ENCODE measurements around the gene NUBP1. TPM values are rescaled to one million over a fixed set of nuclear protein-coding genes. Genes with fewer than 3 reads are reported as not detected.
A peak's percentile ranks its signal among the peaks of the same experiment; 100 is the strongest.

The NUBP1 gene
- total RNA-seq, 1 donor from 2014 or later = 33.7 TPM

DNA sequence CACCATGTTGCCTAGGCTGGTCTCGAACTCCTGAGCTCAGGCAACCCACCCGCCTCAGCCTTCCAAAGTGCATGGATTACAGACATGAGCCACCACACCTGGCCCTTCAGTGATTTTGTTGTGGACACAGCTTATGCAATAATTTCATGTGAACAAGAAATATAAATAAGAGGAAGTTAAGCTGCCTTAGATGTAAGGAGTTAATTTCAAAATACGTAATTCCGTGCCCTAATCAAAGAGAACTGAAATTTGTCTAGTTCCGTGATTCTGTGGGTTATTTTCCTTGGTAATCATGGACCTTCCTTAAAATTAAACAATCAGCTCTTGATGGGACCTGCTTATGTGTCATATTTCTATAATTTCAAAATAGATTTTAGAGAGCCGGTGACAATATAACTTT, 63.1 kb downstream of the NUBP1 start:
- DNase-seq (no peak), ATAC-seq (peak; percentile 58)
- H3K9me3 ChIP-seq = no peaks in the 10 kb centered on the region
- no peaks in the 10 kb centered on the region for H3K4me1 ChIP-seq
- no peak overlapping the region for H3K4me3 ChIP-seq
- H3K36me3 ChIP-seq = no peaks in the 10 kb centered on the region
- intact Hi-C loops (cut with DNase I) = no loop called here
- TF ChIP-seq, protein P1, sequence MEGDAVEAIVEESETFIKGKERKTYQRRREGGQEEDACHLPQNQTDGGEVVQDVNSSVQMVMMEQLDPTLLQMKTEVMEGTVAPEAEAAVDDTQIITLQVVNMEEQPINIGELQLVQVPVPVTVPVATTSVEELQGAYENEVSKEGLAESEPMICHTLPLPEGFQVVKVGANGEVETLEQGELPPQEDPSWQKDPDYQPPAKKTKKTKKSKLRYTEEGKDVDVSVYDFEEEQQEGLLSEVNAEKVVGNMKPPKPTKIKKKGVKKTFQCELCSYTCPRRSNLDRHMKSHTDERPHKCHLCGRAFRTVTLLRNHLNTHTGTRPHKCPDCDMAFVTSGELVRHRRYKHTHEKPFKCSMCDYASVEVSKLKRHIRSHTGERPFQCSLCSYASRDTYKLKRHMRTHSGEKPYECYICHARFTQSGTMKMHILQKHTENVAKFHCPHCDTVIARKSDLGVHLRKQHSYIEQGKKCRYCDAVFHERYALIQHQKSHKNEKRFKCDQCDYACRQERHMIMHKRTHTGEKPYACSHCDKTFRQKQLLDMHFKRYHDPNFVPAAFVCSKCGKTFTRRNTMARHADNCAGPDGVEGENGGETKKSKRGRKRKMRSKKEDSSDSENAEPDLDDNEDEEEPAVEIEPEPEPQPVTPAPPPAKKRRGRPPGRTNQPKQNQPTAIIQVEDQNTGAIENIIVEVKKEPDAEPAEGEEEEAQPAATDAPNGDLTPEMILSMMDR (IDR thresholded peaks at IDR 0.05) = no peak
- H3K27me3 ChIP-seq = no peaks in the 10 kb centered on the region
- no peak overlapping the region for H3K27ac ChIP-seq

DNA sequence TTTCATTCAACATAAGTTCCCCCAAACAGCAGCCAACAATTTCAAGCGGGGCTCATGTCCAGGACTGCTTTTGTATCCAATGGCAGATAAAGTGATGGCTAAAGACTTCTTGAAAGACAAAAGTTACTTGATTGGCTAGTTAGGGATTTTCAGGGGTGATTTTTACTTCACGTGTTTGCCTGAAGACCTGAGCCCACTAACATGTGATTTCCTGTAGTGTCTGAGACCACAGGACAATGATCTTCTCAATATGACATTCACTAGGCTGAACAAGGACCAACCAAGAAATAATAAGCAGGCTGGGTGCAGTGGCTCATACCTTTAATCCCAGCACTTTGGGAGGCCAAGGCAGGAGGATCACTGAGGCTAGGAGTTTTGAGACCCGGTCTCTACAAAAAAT, 64.6 kb downstream of the NUBP1 start:
- Histone ChIP-seq H3K36me3 (no peaks in the 10 kb centered on the region), H3K4me3 (no peak overlapping the region), H3K27me3 (no peaks in the 10 kb centered on the region), H3K27ac (no peak overlapping the region), H3K4me1 (no peaks in the 10 kb centered on the region), H3K9me3 (no peaks in the 10 kb centered on the region)
- TF ChIP-seq, protein P1 (IDR thresholded peaks at IDR 0.05) = no peak
- no peak for DNase-seq
- ATAC-seq = no peak
- intact Hi-C loops (cut with DNase I) = no loop called here

DNA sequence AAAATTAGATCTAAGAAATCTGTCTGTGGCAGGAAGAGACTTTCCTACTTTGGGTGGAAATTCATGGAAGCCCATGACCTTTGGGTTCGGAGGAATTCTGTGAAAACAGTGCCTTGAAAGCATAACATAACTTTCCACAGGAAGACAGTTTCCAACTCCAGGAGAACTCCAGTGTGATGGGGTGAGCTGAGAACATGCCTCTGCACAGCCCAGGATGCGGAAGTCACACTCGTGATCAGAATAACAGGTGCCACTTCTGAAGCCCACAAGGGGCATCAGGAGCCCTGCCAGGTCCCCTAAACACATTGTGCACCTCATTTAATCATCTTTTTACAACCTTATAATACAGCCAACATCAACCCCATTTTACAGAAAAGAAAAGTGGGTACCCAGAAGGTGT, 65.2 kb downstream of the NUBP1 start:
- TF ChIP-seq, protein P1 (IDR thresholded peaks at IDR 0.05) = no peak
- no peaks in the 10 kb centered on the region for H3K36me3 ChIP-seq
- ATAC-seq (no peak), DNase-seq (no peak)
- no peaks in the 10 kb centered on the region for H3K4me1 ChIP-seq
- no peak overlapping the region for H3K4me3 ChIP-seq
- H3K27me3 ChIP-seq = no peaks in the 10 kb centered on the region
- H3K27ac ChIP-seq = no peak overlapping the region
- intact Hi-C loops (cut with DNase I) = no loop called here
- no peaks in the 10 kb centered on the region for H3K9me3 ChIP-seq

DNA sequence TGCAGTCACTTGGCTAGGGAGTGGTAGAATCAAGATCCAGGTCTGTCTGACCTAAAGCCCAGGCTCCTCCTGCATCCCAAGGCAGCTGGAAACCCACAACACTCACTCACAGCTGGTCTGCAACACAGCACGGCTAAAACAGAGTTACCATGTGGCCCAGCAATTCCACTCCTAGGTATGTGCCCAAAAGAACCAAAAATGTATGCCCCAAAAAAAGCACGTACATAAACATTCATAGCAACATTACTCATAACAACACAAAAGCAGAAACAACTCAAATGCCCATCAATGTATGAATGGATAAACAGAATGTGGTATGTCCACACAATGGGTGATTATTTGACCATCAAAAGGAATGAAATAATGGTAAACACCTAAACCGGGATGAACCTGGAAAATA, 66.1 kb downstream of the NUBP1 start:
- intact Hi-C loops (cut with DNase I) = no loop called here
- ATAC-seq = no peak
- no peak overlapping the region for H3K4me3 ChIP-seq
- no peaks in the 10 kb centered on the region for H3K9me3 ChIP-seq
- H3K4me1 ChIP-seq = no peaks in the 10 kb centered on the region
- TF ChIP-seq, protein P1 (IDR thresholded peaks at IDR 0.05) = no peak
- H3K36me3 ChIP-seq = no peaks in the 10 kb centered on the region
- no peak overlapping the region for H3K27ac ChIP-seq
- H3K27me3 ChIP-seq = no peaks in the 10 kb centered on the region
- DNase-seq = no peak

DNA sequence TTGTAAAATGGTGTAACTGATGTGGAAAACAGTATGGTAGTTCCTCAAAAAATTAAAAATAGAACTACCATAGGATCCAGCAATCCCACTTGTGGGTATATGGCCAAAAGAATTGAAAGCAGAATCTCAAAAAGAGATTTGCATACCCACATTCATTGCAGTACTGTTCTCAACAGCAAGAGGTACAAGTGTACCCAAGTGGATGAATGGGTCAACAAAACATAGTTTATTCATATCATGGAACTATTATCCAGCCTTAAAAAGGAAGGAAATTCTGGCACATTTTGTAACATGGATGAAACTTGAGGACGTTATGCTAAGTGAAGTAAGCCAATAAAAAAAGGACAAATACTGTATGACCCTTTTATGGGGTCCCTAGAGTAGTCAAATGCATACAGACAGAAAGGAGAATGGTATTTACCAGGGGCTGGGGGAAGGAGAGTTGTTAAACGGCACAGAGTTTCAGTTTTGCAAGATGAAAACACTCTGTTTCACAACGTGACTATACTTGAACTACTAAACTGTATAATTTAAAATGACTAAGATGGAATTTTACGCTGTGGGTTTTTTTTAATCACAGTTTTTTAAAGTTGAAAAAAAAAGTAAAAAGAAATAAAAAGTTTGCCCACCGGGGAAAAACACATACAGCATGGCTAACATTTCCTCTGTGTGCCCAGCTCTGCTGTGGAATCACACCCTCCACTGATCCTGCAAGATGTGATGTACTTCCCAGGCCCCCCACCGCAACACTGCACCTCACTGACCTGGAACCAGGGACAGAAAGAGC, 68.9 kb downstream of the NUBP1 start:
- H3K36me3 ChIP-seq = no peaks in the 10 kb centered on the region
- no peaks in the 10 kb centered on the region for H3K27me3 ChIP-seq
- TF ChIP-seq, protein P1 (IDR thresholded peaks at IDR 0.05) = no peak
- DNase-seq (no peak), ATAC-seq (peak; percentile 19)
- intact Hi-C loops (cut with DNase I) = no loop called here
- no peak overlapping the region for H3K27ac ChIP-seq
- H3K4me1 ChIP-seq = no peaks in the 10 kb centered on the region
- no peak overlapping the region for H3K4me3 ChIP-seq
- no peaks in the 10 kb centered on the region for H3K9me3 ChIP-seq

DNA sequence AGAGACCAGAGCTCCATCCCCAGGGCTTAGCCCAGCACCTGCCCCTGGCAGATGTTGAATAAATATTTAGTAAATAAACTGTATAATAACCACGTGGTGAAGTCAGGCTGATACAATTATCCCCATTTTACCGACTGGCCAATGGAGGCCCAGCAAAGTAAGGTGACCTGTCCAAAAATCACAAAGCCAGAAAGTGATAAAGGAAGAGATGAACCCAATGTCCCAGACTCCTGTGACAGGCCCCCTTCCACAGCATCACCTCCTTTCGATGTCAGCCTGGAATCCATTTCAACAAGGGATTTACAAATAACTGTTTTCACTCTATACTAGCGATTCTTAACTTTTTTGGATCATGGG, 69.4 kb downstream of the NUBP1 start:
- Histone ChIP-seq H3K27ac (no peak overlapping the region), H3K4me3 (no peak overlapping the region)
- ATAC-seq = no peak

More for the DNA sequence above, 69.4 kb downstream of the NUBP1 start:
- TF ChIP-seq, protein P1 (IDR thresholded peaks at IDR 0.05) = no peak
- Histone ChIP-seq H3K4me1 (no peaks in the 10 kb centered on the region), H3K27me3 (no peaks in the 10 kb centered on the region), H3K36me3 (no peaks in the 10 kb centered on the region), H3K9me3 (no peaks in the 10 kb centered on the region)
- intact Hi-C loops (cut with DNase I) = no loop called here
- no peak for DNase-seq
